ENCODE measurements around the gene TRABD2A. TPM values are rescaled to one million over a fixed set of nuclear protein-coding genes. Genes with fewer than 3 reads are reported as not detected.

Gene TRABD2A
- total RNA-seq, 2 donors from 2014 or later = 10.3 TPM; not detected in 1

- no peak overlapping the region for H3K27ac ChIP-seq
- DNase-seq (ENCODE audit: low spot score) = no peak
- H3K4me3 ChIP-seq = no peak overlapping the region
- H3K27me3 ChIP-seq (replicated peaks; ENCODE audit: insufficient read depth) = no peaks in the 10 kb centered on the region
- no peaks in the 10 kb centered on the region for H3K9me3 ChIP-seq
- 70% methylated on average over 11 of the region's 11 CpGs for WGBS
- TF ChIP-seq POLR2AphosphoS5 (IDR thresholded peaks at IDR 0.05) (no peak), POLR2A (IDR thresholded peaks at IDR 0.05) (no peak), CTCF (IDR thresholded peaks at IDR 0.05) (no peak)
- no peaks in the 10 kb centered on the region for H3K36me3 ChIP-seq
- intact Hi-C loops (cut with DNase I) = no loop called here
- no peaks in the 10 kb centered on the region for H3K4me1 ChIP-seq (replicated peaks)
These were observed 50.8 kb downstream of the TRABD2A start for GRCh38 chr2:84830095-84830494.

- no peak overlapping the region for H3K4me3 ChIP-seq
- H3K27me3 ChIP-seq (replicated peaks; ENCODE audit: insufficient read depth) = no peaks in the 10 kb centered on the region
- no peak overlapping the region for H3K27ac ChIP-seq
- H3K9me3 ChIP-seq = no peaks in the 10 kb centered on the region
- TF ChIP-seq POLR2AphosphoS5 (IDR thresholded peaks at IDR 0.05) (no peak), POLR2A (IDR thresholded peaks at IDR 0.05) (no peak), CTCF (IDR thresholded peaks at IDR 0.05) (no peak)
- no peaks in the 10 kb centered on the region for H3K4me1 ChIP-seq (replicated peaks)
- intact Hi-C loops (cut with DNase I) = no loop called here
- no peaks in the 10 kb centered on the region for H3K36me3 ChIP-seq
- no peak for DNase-seq (ENCODE audit: low spot score)
- 86% methylated on average over 2 of the region's 2 CpGs for WGBS
These were observed 51.2 kb downstream of the TRABD2A start for GRCh38 chr2:84829693-84830092.

- no peak for DNase-seq (ENCODE audit: low spot score)
- no peaks in the 10 kb centered on the region for H3K4me1 ChIP-seq (replicated peaks)
- H3K27me3 ChIP-seq (replicated peaks; ENCODE audit: insufficient read depth) = no peaks in the 10 kb centered on the region
- WGBS = 82% methylated on average over 2 of the region's 2 CpGs
- intact Hi-C loops (cut with DNase I) = no loop called here
- no peak overlapping the region for H3K4me3 ChIP-seq
- no peaks in the 10 kb centered on the region for H3K36me3 ChIP-seq
- no peak for TF ChIP-seq POLR2A (IDR thresholded peaks at IDR 0.05)
- TF ChIP-seq POLR2AphosphoS5 (IDR thresholded peaks at IDR 0.05) = no peak
- TF ChIP-seq CTCF (IDR thresholded peaks at IDR 0.05) = no peak
- no peak overlapping the region for H3K27ac ChIP-seq
- H3K9me3 ChIP-seq = no peaks in the 10 kb centered on the region
These were observed 52.8 kb downstream of the TRABD2A start for GRCh38 chr2:84827978-84828575.

GRCh38 chr2:84823788-84824187 lies 57.1 kb downstream of the TRABD2A start:
- no peaks in the 10 kb centered on the region for H3K27me3 ChIP-seq (replicated peaks; ENCODE audit: insufficient read depth)
- WGBS = 96% methylated on average over 21 of the region's 21 CpGs
- no peak for DNase-seq (ENCODE audit: low spot score)
- H3K4me1 ChIP-seq (replicated peaks) = no peaks in the 10 kb centered on the region
- no peaks in the 10 kb centered on the region for H3K9me3 ChIP-seq
- no peak overlapping the region for H3K4me3 ChIP-seq
- no peak for TF ChIP-seq POLR2AphosphoS5 (IDR thresholded peaks at IDR 0.05)
- TF ChIP-seq CTCF (IDR thresholded peaks at IDR 0.05) = no peak
- TF ChIP-seq POLR2A (IDR thresholded peaks at IDR 0.05) = no peak
- intact Hi-C loops (cut with DNase I) = no loop called here
- H3K27ac ChIP-seq = no peak overlapping the region
- H3K36me3 ChIP-seq = no peaks in the 10 kb centered on the region

- Histone ChIP-seq H3K9me3 (no peaks in the 10 kb centered on the region), H3K27ac (no peak overlapping the region), H3K36me3 (no peaks in the 10 kb centered on the region), H3K4me1 (replicated peaks) (no peaks in the 10 kb centered on the region), H3K4me3 (no peak overlapping the region), H3K27me3 (replicated peaks; ENCODE audit: insufficient read depth) (no peaks in the 10 kb centered on the region)
- TF ChIP-seq POLR2A (IDR thresholded peaks at IDR 0.05) (no peak), POLR2AphosphoS5 (IDR thresholded peaks at IDR 0.05) (no peak), CTCF (IDR thresholded peaks at IDR 0.05) (no peak)
- 85% methylated on average over 5 of the region's 5 CpGs for WGBS
- DNase-seq (ENCODE audit: low spot score) = no peak
- intact Hi-C loops (cut with DNase I) = no loop called here
These were observed 57.7 kb downstream of the TRABD2A start for GRCh38 chr2:84823229-84823628.

Data from prostate gland (tissue), 2 donors.